ENCODE measurements around the gene NEDD9.

GRCh38 chr6:11277275-11278206 lies 45.1 kb upstream of the NEDD9 start:
- TF ChIP-seq CTCF (conservative IDR thresholded peaks at IDR 0.05; ENCODE audit: low read length) (no peak), EZH2phosphoT487 (IDR thresholded peaks at IDR 0.05; ENCODE audit: borderline replicate concordance) (no peak)
